Trophoblast cell (in vitro differentiated cells and primary cell): ENCODE measurements around the gene ARIH2.

Experiments
- DNase-seq, 2 donors: peaks; one replicate each; pipeline ENCODE4 v3.0.0-alpha.2; 2016
- H2AFZ ChIP-seq: 2 replicates; pipeline ENCODE4 v1.6.1; 2013; ENCODE audit warnings: low read length, moderate library complexity, mild to moderate bottlenecking; ENCODE audit not compliant: insufficient read depth, poor library complexity
- H2AK5ac ChIP-seq: 2 replicates; pipeline ENCODE4 v1.6.1; 2013; ENCODE audit warnings: mild to moderate bottlenecking, low read length
- H2BK120ac ChIP-seq: 2 replicates; pipeline ENCODE4 v1.6.1; 2013; ENCODE audit warnings: low read length, mild to moderate bottlenecking, moderate library complexity; ENCODE audit not compliant: insufficient read depth, poor library complexity
- H2BK12ac ChIP-seq: 2 replicates; pipeline ENCODE4 v1.6.1; 2013; ENCODE audit warnings: mild to moderate bottlenecking, low read length, moderate library complexity
- H2BK5ac ChIP-seq: 2 replicates; pipeline ENCODE4 v1.6.1; 2013; ENCODE audit warnings: low read length, low read depth, moderate library complexity, mild to moderate bottlenecking; ENCODE audit not compliant: poor library complexity
- H3K14ac ChIP-seq: 2 replicates; pipeline ENCODE4 v1.6.1; 2013; ENCODE audit warnings: mild to moderate bottlenecking, low read length
- H3K18ac ChIP-seq: 2 replicates; pipeline ENCODE4 v1.6.1; 2013; ENCODE audit warnings: mild to moderate bottlenecking, low read length
- H3K23ac ChIP-seq: 2 replicates; pipeline ENCODE4 v1.6.1; 2013; ENCODE audit warnings: low read length
- H3K27ac ChIP-seq: 2 replicates; pipeline ENCODE4 v1.5.1; 2013; ENCODE audit warnings: low read depth, mild to moderate bottlenecking, inconsistent platforms, low read length, moderate library complexity
- H3K27me3 ChIP-seq: 2 replicates; pipeline ENCODE4 v1.6.1; 2013; ENCODE audit warnings: inconsistent platforms, mild to moderate bottlenecking, low read length, moderate library complexity; ENCODE audit not compliant: insufficient read depth
- H3K36me3 ChIP-seq, 2 experiments: 1 replicate in 1 of 2; 2 replicates in 1 of 2; pipeline ENCODE4 v1.6.1; 2013; ENCODE audit warnings: low read length in 2 of 2, mild to moderate bottlenecking in 2 of 2, moderate library complexity in 1 of 2; ENCODE audit not compliant: insufficient read depth in 2 of 2, control insufficient read depth in 1 of 2
- H3K4ac ChIP-seq: 2 replicates; pipeline ENCODE4 v1.6.1; 2013; ENCODE audit warnings: low read depth, mild to moderate bottlenecking, low read length, moderate library complexity
- H3K4me1 ChIP-seq, 2 experiments: 1 replicate in 1 of 2; 2 replicates in 1 of 2; pipeline ENCODE4 v1.6.1; 2013; ENCODE audit warnings: low read length in 2 of 2, mild to moderate bottlenecking in 2 of 2, moderate library complexity in 1 of 2; ENCODE audit not compliant: insufficient read depth in 2 of 2, control insufficient read depth in 1 of 2
- H3K4me2 ChIP-seq: 2 replicates; pipeline ENCODE4 v1.6.1; 2013; ENCODE audit warnings: inconsistent platforms, mild to moderate bottlenecking, low read length, moderate library complexity
- H3K4me3 ChIP-seq: 2 replicates; pipeline ENCODE4 v1.5.1; 2013; ENCODE audit warnings: mild to moderate bottlenecking, low read depth, low read length, inconsistent platforms
- H3K79me1 ChIP-seq: one replicate; pipeline ENCODE4 v1.6.1; 2013; ENCODE audit warnings: low read length
- H3K79me2 ChIP-seq: 2 replicates; pipeline ENCODE4 v1.6.1; 2013; ENCODE audit warnings: low read length, mild to moderate bottlenecking; ENCODE audit not compliant: control insufficient read depth, insufficient read depth, poor library complexity
- H3K9ac ChIP-seq: 2 replicates; pipeline ENCODE4 v1.6.1; 2013; ENCODE audit warnings: mild to moderate bottlenecking, low read length
- H3K9me3 ChIP-seq: 2 replicates; pipeline ENCODE4 v1.6.1; 2013; ENCODE audit warnings: low read depth, mild to moderate bottlenecking, control low read depth, inconsistent platforms, low read length; ENCODE audit not compliant: insufficient read depth
- H4K12ac ChIP-seq: 2 replicates; pipeline ENCODE4 v1.6.1; 2013; ENCODE audit warnings: low read depth, mild to moderate bottlenecking, low read length, moderate library complexity
- H4K8ac ChIP-seq: 2 replicates; pipeline ENCODE4 v1.6.1; 2013; ENCODE audit warnings: low read depth, mild to moderate bottlenecking, low read length, moderate library complexity
- H4K91ac ChIP-seq: one replicate; pipeline ENCODE4 v1.6.1; 2013; ENCODE audit warnings: low read depth, mild to moderate bottlenecking, low read length, moderate library complexity
- WGBS: extraction: QIAGEN DNeasy Blood & Tissue Kit; methylation state at CpG from one replicate; pipeline ENCODE4 v1.1.7; 2013; ENCODE audit warnings: missing lambda C conversion rate; ENCODE audit not compliant: insufficient read length, insufficient coverage; ENCODE audit errors: extremely low coverage; 5-methylcytosine and 5-hydroxymethylcytosine counted together

Gene ARIH2

DNA sequence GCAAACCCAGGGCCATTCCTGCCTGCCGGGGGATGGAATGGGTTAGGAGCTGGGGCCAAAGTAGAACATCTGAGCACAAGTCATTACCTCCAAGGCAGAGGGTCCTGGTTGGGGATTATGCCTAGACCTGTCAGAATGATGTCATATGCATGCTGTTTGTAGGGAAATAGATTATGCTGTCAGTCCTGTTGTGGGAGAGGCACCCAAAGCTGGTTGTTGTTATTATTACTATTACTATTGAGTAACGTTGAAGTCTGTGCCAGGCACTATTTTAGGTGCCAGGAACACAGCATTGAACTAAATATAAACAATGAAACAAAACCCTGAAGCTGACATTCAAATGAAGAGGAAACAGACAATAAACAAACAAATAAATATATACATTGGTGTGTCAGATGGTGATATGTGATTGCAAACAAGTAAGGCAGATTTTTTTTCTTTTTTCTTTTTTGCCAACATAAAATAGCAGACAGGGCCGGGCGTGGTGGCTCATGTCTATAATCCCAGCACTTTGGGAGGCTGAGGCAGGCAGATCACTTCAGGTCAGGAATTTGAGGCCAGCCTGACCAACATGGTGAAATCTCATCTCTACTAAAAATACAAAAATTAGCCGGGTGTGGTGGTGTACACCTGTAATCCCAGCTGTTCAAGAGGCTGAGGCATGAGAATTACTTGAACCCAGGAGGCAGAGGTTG is 73.4 kb downstream of the ARIH2 start:
- H4K12ac ChIP-seq: no peak overlapping the region
- H3K9me3 ChIP-seq: no peaks in the 10 kb centered on the region
- H3K4me3 ChIP-seq: no peak overlapping the region
- H3K4me2 ChIP-seq: no peak overlapping the region
- DNase-seq: no peak
- H3K27me3 ChIP-seq: no peaks in the 10 kb centered on the region
- no peak overlapping the region for H3K23ac ChIP-seq
- no peak overlapping the region for H2BK120ac ChIP-seq
- no CpG with 5 or more reads among the region's 5 CpGs for whole genome bisulfite sequencing
- H3K18ac ChIP-seq: no peak overlapping the region
- H2BK5ac ChIP-seq: no peak overlapping the region
- no peak overlapping the region for H3K27ac ChIP-seq
- H3K36me3 ChIP-seq: peaks cover 0 to 2% of the 10 kb centered on the region in 2 experiments
- peaks cover 10% of the 10 kb centered on the region for H3K79me1 ChIP-seq
- peaks cover 13 to 15% of the 10 kb centered on the region in 2 experiments for H3K4me1 ChIP-seq
- no peak overlapping the region for H4K91ac ChIP-seq
- peaks cover 3% of the 10 kb centered on the region for H3K79me2 ChIP-seq
- no peak overlapping the region for H3K14ac ChIP-seq
- H3K4ac ChIP-seq: no peak overlapping the region
- no peak overlapping the region for H2BK12ac ChIP-seq
- no peak overlapping the region for H3K9ac ChIP-seq
- H2AFZ ChIP-seq: no peak overlapping the region
- no peak overlapping the region for H2AK5ac ChIP-seq
- H4K8ac ChIP-seq: no peak overlapping the region

- peaks cover 10% of the 10 kb centered on the region for H3K79me1 ChIP-seq
- H3K4me3 ChIP-seq: no peak overlapping the region
- no peaks in the 10 kb centered on the region for H3K27me3 ChIP-seq
- H2BK5ac ChIP-seq: no peak overlapping the region
- no peak overlapping the region for H3K14ac ChIP-seq
- H2BK12ac ChIP-seq: no peak overlapping the region
- no peak overlapping the region for H3K9ac ChIP-seq
- no peak overlapping the region for H4K91ac ChIP-seq
- no peak overlapping the region for H3K27ac ChIP-seq
- no peak overlapping the region for H3K18ac ChIP-seq
- no peak overlapping the region for H3K4me2 ChIP-seq
- no peak overlapping the region for H4K12ac ChIP-seq
- no peak overlapping the region for H3K23ac ChIP-seq
- H2BK120ac ChIP-seq: no peak overlapping the region
- no peaks in the 10 kb centered on the region for H3K9me3 ChIP-seq
- no peak overlapping the region for H2AFZ ChIP-seq
- peaks cover 0 to 2% of the 10 kb centered on the region in 2 experiments for H3K36me3 ChIP-seq
- peaks cover 13 to 15% of the 10 kb centered on the region in 2 experiments for H3K4me1 ChIP-seq
- H2AK5ac ChIP-seq: no peak overlapping the region
- H4K8ac ChIP-seq: no peak overlapping the region
- H3K79me2 ChIP-seq: peaks cover 3% of the 10 kb centered on the region
- no peak overlapping the region for H3K4ac ChIP-seq
- DNase-seq: no peak
Observed at GRCh38 chr3:48993834-48994233, 75.2 kb downstream of the ARIH2 start.

GRCh38 chr3:48996640-48997039 is 78.0 kb downstream of the ARIH2 start:
- Histone ChIP-seq H3K18ac (no peak overlapping the region), H3K9me3 (no peaks in the 10 kb centered on the region), H3K27ac (no peak overlapping the region), H3K27me3 (no peaks in the 10 kb centered on the region), H3K9ac (no peak overlapping the region), H3K36me3 (peaks cover 0 to 2% of the 10 kb centered on the region in 2 experiments), H2BK5ac (no peak overlapping the region), H3K79me2 (no peaks in the 10 kb centered on the region), H4K8ac (no peak overlapping the region), H2BK120ac (no peak overlapping the region), H3K4me1 (no peaks in the 10 kb centered on the region), H2BK12ac (no peak overlapping the region), H2AFZ (no peak overlapping the region), H3K4me3 (no peak overlapping the region), H4K91ac (no peak overlapping the region), H3K14ac (no peak overlapping the region), H3K4me2 (no peak overlapping the region), H3K4ac (no peak overlapping the region), H3K79me1 (no peaks in the 10 kb centered on the region), H2AK5ac (no peak overlapping the region), H4K12ac (no peak overlapping the region), H3K23ac (no peak overlapping the region)
- DNase-seq: no peak
- WGBS: no CpG with 5 or more reads among the region's 8 CpGs

GRCh38 chr3:48997102-48997635 is 78.5 kb downstream of the ARIH2 start:
- peaks cover 0 to 2% of the 10 kb centered on the region in 2 experiments for H3K36me3 ChIP-seq
- H3K9me3 ChIP-seq: no peaks in the 10 kb centered on the region
- no peak overlapping the region for H3K4ac ChIP-seq
- no CpG with 5 or more reads among the region's 8 CpGs for WGBS
- H3K23ac ChIP-seq: no peak overlapping the region
- H3K79me1 ChIP-seq: no peaks in the 10 kb centered on the region
- H3K4me2 ChIP-seq: no peak overlapping the region
- H4K12ac ChIP-seq: no peak overlapping the region
- no peak overlapping the region for H3K4me3 ChIP-seq
- no peaks in the 10 kb centered on the region for H3K79me2 ChIP-seq
- H3K27ac ChIP-seq: no peak overlapping the region
- no peak overlapping the region for H3K18ac ChIP-seq
- H2BK120ac ChIP-seq: no peak overlapping the region
- H2AK5ac ChIP-seq: no peak overlapping the region
- no peak for DNase-seq
- H3K14ac ChIP-seq: no peak overlapping the region
- no peak overlapping the region for H2BK12ac ChIP-seq
- no peaks in the 10 kb centered on the region for H3K4me1 ChIP-seq
- no peak overlapping the region for H2AFZ ChIP-seq
- no peak overlapping the region for H4K91ac ChIP-seq
- no peaks in the 10 kb centered on the region for H3K27me3 ChIP-seq
- H3K9ac ChIP-seq: no peak overlapping the region
- H2BK5ac ChIP-seq: no peak overlapping the region
- no peak overlapping the region for H4K8ac ChIP-seq
